GM18526 (cell line): Measurements from ENCODE around the gene PTPN23.

Experiments used
- POLR2A ChIP-seq: IDR thresholded peaks from 3 replicates; pipeline ENCODE4 v1.6.1; 2011; ENCODE audit not compliant: insufficient read length; ENCODE audit errors: extremely low read depth

PTPN23 gene, protein sequence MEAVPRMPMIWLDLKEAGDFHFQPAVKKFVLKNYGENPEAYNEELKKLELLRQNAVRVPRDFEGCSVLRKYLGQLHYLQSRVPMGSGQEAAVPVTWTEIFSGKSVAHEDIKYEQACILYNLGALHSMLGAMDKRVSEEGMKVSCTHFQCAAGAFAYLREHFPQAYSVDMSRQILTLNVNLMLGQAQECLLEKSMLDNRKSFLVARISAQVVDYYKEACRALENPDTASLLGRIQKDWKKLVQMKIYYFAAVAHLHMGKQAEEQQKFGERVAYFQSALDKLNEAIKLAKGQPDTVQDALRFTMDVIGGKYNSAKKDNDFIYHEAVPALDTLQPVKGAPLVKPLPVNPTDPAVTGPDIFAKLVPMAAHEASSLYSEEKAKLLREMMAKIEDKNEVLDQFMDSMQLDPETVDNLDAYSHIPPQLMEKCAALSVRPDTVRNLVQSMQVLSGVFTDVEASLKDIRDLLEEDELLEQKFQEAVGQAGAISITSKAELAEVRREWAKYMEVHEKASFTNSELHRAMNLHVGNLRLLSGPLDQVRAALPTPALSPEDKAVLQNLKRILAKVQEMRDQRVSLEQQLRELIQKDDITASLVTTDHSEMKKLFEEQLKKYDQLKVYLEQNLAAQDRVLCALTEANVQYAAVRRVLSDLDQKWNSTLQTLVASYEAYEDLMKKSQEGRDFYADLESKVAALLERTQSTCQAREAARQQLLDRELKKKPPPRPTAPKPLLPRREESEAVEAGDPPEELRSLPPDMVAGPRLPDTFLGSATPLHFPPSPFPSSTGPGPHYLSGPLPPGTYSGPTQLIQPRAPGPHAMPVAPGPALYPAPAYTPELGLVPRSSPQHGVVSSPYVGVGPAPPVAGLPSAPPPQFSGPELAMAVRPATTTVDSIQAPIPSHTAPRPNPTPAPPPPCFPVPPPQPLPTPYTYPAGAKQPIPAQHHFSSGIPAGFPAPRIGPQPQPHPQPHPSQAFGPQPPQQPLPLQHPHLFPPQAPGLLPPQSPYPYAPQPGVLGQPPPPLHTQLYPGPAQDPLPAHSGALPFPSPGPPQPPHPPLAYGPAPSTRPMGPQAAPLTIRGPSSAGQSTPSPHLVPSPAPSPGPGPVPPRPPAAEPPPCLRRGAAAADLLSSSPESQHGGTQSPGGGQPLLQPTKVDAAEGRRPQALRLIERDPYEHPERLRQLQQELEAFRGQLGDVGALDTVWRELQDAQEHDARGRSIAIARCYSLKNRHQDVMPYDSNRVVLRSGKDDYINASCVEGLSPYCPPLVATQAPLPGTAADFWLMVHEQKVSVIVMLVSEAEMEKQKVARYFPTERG (N-terminal part only)

DNA sequence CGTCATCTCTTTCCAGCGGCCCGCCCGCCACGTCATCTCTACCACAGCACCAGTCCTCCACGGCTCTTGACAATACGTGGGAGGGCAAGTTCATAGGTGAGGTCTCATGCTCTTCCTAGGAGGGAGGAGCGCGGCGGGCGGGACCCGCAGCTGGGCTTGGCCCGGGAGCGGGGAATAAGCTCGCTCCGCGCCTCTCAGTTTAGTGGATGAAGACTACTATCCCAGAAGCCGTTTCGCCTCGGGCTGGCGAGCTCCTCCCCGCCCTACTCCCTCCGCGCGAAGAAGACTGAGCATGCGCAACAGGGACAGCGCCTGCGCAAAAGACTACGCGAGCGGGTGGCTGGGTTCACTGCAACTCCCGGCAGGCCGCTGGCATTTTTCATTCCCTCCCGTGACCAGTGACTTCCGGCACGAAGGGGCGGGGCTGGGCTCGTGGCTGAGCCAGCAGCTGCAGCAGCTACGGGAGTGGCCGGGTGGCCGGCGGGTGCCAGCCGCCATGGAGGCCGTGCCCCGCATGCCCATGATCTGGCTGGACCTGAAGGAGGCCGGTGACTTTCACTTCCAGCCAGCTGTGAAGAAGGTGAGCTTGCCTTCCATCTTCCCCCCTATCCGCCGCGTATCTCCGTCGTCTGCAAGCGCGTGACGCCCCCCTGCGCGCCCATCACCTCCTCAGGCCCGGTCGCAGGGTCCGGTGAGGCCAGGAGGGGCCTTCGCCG lies at the start of gene PTPN23:
TSS of gene PTPN23 (plus strand) at position 421 of the 716 bp plus-strand sequence. CDS start at position 497, 76 bp downstream.
- peak; percentile 93 for TF ChIP-seq POLR2A

DNA sequence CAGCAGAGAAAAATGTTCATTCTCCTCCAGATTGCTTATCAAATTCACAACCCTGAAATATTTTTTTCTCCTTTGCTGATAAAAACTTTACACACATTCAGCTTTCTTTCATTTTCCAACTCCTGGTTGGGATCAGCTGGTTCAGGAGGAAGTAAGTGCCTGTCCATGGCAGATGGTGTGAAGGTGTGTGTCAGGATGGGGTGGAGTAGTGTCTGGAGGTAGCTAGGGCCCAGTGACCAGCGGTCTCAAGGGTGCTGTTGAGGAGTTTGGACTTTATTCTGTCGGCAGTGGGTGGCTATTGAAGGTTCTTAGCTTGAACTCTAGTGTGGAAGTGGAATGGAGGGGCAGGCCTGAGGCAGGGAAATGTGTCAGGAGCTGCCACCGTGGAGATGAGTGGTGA lies 46.9 kb upstream of the PTPN23 start:
- no peak for TF ChIP-seq POLR2A

DNA sequence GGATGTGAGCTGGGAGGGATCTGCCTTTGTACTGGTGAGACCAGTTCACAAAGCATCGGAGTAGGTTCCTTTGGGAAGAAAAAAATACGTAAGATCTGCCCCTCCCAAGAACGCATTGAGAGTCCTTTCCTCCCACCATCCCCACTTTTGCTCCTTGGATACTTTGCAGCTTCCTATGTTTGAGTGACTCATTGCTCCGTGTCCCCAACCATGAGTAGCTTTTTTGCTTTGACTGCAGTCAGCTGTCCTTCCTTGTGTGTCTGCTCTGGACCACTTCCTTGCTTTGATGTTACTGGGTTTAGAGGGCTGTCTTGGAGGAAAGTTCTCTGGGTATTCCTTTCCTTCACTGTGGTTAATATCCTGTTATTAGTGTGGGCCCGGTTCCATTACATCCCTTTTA lies 43.2 kb upstream of the PTPN23 start:
- TF ChIP-seq POLR2A: no peak

DNA sequence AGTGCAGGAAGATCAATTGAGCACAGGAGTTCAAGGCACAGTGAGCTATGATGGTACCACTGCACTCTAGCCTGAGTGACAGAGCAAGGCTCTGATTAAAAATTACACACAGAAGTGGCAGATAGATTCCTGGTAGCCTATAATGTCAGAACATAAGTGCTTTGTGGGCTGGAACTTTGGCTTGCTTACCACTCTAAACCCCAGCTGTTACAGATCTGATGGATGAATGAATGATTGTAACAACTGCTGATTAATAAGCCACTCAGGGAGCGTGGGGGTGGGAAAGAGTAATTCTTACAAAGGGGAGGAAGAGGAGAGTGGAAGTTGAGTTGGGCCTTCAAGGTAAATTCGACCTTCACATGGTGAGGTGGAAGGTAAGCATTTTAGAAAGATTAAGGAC lies 40.9 kb upstream of the PTPN23 start:
- TF ChIP-seq POLR2A: no peak

DNA sequence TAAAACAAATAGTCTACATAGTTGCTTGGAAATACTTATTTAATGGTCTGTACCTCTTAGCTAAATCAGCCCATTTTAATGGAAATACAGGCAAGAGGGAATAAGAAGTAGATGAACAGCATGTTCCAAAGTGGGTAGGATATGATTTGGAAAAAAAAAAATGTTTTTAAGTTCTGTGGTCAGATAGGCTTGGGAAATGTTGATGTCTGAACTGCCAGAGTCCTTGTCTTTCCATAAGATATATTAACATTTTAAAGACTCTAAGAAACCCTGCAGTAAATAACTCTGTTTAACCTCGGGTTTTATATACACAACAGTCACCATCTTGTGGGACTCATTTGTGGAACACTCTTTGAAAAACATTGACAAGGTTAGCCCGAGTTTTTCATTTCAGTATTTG lies 40.0 kb upstream of the PTPN23 start:
- TF ChIP-seq POLR2A: no peak

DNA sequence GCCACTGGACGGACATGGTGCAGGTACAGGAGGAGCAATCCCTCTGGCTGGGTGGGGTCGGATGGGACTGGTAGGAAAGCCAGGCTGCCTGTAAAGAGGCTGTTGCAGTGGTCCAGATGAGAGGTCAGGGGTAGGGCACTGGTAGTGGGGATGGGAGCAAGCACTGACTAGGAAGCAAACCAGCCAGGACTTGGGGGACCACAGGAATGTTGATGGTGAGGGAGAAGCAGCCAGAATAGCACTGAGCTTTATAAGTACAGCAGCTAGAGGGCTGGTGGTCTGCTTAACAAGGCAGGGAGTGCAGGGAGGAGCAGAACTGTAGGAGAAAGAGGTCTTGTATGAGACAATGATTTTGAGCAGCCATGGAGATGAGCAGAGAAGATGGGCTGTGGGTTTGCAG lies 38.7 kb upstream of the PTPN23 start:
- no peak for TF ChIP-seq POLR2A

DNA sequence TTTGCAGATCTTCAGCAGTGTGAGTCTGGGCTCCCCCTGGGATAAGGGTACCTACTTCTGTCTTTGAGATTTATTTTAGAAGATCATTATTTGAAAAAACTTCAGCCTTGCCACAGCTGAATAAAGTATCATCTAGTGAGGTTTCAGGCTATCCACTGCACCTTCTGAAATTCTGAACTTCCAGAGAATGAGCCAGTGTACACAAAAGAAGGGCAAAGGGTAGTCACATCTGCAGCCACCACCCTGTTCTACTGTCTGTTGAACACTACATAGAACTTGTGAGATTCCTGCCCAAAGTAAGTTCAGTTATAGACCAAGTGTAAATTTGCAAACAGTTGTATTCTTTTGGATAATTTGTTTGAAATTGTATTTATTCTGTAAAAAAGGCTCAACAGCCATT lies 38.0 kb upstream of the PTPN23 start:
- no peak for TF ChIP-seq POLR2A

DNA sequence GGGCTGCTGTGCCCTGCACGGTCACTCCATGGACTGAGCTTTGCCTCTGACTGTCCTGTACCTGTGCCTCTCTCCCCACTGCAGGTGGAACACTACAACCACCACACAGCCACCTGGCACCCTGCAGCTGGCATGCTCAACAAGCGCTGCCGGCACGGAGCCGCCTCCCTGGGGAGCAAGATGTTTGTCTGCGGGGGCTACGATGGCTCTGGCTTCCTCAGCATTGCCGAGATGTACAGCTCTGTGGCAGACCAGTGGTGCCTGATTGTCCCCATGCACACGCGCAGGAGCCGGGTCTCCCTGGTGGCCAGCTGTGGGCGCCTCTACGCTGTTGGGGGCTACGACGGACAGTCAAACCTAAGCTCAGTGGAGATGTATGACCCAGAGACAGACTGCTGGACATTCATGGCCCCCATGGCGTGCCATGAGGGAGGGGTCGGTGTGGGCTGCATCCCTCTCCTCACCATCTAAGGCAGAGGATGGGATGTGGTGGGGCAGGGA lies 37.3 kb upstream of the PTPN23 start:
- no peak for TF ChIP-seq POLR2A

DNA sequence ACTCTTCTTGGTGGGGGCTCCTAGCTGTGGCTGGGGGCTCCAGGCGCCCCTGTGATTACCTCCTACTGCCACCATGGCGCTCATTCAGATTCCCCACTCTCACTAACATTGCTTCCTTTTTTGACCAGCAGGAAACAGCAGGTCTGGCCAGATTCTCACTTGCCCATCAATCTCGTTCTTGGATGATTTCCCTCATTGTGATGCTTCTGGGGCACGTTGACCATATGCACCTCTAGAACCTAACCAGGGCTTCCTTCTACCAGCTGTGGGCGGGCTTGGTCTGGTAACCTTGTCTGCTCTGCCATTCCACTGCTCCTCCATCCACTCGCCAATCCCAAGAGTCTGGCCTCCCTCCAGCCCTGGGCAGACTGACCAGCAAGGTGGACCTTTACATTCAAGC lies 35.9 kb upstream of the PTPN23 start:
- TF ChIP-seq POLR2A: no peak

DNA sequence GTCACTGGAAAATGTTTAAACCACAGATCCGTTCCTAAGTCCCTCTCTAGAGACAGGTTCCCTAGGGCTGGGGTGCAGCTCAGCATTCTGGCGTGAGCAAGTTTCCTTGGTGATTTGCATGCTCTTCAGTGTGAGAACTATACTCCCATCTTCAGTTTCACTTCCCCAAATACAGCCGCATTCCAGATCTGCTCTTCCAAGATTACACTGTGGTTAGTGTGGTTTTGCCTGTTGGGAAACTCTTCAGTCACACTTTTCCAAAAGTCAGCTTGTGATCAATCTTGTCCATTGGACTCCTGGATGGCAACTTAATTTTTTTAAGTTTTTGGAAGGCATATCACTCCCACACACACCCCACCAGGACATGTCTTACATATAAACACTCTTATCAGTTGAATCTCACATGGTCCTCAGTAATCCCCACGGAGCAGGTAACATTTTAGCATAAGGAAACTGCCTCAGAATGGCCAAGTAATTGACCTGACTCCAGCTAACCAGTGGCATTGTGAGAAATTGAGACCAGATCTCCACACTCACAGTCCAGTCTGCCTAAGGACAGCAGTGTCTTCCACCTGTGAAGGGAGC lies 33.5 kb upstream of the PTPN23 start:
- TF ChIP-seq POLR2A: no peak

DNA sequence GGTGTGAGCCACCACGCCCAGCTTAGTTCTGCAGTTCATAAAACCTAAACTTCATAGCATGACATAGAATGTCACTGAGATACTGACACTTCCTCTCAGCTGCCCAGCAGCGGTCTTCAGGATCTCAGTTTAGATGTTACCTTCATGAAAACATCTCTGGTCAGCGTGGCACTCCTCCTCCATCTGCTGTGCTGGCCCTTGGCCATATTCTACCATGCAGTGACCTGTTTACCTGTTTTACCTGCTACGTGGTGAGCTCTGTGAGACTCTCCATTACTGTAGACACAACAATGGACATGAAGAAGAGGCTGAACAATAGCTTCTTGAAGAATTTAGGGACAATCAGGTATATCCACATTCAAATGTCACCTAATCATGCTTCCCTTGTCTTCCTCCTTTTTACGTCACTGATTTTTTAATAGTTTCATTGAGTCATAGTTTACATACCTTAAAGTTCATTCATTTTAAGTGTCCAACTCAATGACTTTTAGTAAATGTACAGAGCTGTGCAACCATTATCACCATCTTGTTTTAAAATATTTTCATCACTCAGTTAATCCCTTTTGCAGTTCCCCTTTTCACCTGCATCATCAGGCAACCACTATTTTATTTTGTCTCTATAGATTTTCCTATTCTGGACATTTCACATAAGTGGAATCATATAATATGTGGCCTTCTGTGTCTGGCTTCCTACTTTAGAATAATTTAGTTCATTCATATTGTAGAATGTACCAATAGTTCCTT lies 32.2 kb upstream of the PTPN23 start:
- no peak for TF ChIP-seq POLR2A

DNA sequence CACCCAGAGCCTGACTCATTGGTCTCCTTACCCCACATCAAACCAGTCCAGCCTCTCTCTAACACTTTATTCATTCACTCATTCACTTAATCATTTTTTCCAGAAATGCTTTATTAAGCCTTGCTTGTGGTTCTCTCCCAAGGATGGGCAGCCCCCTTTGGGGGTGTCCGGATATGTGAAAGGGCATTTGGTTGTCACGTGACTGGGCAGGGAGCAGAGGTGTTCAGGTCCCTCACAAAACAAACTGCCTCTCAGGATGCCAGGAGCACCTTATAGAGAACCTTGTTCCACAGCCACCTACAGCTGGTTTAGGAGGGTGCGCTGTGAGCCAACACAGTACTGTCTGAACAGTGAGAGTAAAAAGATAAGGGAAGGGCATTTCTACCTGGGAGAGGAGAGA lies 25.8 kb upstream of the PTPN23 start:
- TF ChIP-seq POLR2A: no peak

DNA sequence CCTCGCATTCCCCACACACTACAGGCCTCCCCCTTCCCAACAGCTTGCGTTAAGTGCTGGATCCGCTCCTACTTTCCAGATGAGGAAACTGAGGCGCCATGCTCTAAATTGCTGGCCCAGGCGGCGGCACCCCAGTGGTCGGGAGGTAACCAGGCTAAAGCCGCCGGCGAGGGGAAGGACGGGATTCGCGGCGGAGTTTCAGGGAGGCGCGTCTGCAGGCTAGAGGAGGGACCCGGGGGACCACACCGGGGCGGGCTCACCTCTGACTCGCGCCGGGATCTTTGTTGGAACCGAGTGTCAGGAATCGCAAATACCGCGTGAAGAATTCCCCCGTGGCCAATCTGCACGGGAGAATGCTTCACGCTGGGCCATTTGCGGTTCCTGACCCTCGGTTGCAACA lies 24.6 kb upstream of the PTPN23 start:
- no peak for TF ChIP-seq POLR2A

DNA sequence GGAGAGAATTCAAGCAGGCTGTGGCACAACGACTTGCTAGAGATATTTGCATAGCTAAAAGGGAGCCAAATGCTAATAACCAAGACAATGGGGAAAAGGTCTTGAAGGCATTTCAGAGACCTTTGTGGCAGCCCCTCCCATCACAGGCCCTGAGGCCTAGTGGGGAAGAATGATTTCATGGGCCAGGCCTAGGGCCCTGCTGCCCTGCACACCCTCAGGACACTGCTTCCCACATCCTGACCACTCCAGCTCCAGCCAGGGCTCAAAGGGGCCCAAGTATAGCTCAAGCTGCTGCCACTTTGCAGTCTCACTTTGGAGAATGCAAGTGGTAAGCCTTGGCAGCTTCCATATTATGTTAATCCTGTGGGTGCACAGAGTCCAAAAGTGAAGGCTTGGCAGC lies 21.5 kb upstream of the PTPN23 start:
- TF ChIP-seq POLR2A: no peak

DNA sequence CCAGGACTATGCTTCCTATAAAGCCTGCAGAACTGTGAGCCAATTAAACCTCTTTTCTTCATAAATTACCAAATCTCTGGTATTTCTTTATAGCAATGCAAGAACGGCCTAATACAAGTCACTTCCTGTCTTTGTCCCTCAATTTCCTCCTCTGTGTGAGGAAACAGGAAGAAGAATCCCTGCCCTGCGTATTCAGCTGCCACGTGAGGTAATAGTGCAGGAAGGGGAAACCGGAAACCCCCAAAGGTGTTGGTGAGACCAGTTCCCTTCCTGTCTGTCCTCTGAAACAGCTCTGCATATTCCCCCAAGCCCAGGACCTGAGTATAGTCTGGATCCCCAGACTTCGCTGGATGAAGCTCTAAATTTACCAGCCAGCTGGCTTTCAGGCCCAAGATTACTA lies 18.1 kb upstream of the PTPN23 start:
- TF ChIP-seq POLR2A: no peak
